Fibroblast of lung (primary cell): ENCODE results near the gene PRR22. TPM values are rescaled to one million over a fixed set of nuclear protein-coding genes. Genes with fewer than 3 reads are reported as not detected.
"Not testable (repeated sequence)": the region's sequence is repeated elsewhere in the genome, so short reads cannot be mapped to it uniquely, and the experiment has no call there.

Experiments
- DNase-seq, 2 donors: peaks; one replicate each; pipeline versions ENCODE4 v3.0.0 to v3.0.0-alpha.2; 2010; ENCODE audit warnings: low read depth in 2 of 2
- H2AFZ ChIP-seq: 2 replicates; pipeline ENCODE4 v1.5.1; 2012; ENCODE audit warnings: low read length, control low read depth, inconsistent platforms
- H3K27ac ChIP-seq: 2 replicates; pipeline ENCODE4 v1.5.1; 2011; ENCODE audit warnings: low read length, control low read depth; ENCODE audit not compliant: insufficient read depth
- H3K27me3 ChIP-seq: 2 replicates; pipeline ENCODE4 v1.5.1; 2011; ENCODE audit warnings: mild to moderate bottlenecking, low read length; ENCODE audit not compliant: control insufficient read depth, insufficient read depth
- H3K36me3 ChIP-seq: 2 replicates; pipeline ENCODE4 v1.5.1; 2011; ENCODE audit warnings: low read length; ENCODE audit not compliant: control insufficient read depth, insufficient read depth
- H3K4me1 ChIP-seq: 2 replicates; pipeline ENCODE4 v1.5.1; 2011; ENCODE audit warnings: low read length; ENCODE audit not compliant: control insufficient read depth, insufficient read depth; ENCODE audit errors: extremely low read depth
- H3K4me2 ChIP-seq: 2 replicates; pipeline ENCODE4 v1.5.1; 2011; ENCODE audit warnings: low read length, control low read depth; ENCODE audit not compliant: insufficient read depth; ENCODE audit errors: extremely low read depth
- H3K4me3 ChIP-seq, 4 experiments: fragments of 200-600 bp in 1 of 4; sonication (generic) in 1 of 4; replicated peaks in 1 of 4; 2 replicates each; pipeline ENCODE4 v1.5.1; 2011 to 2016; ENCODE audit warnings: low read length in 4 of 4, low read depth in 3 of 4, mild to moderate bottlenecking in 3 of 4, control low read depth in 2 of 4, inconsistent platforms in 1 of 4, mixed read lengths in 1 of 4; ENCODE audit not compliant: insufficient read depth in 1 of 4; ENCODE audit errors: control extremely low read depth in 1 of 4
- H3K79me2 ChIP-seq: 2 replicates; pipeline ENCODE4 v1.5.1; 2012; ENCODE audit warnings: mild to moderate bottlenecking, low read length, inconsistent platforms; ENCODE audit not compliant: control insufficient read depth, insufficient read depth
- H3K9ac ChIP-seq: 2 replicates; pipeline ENCODE4 v1.5.1; 2011; ENCODE audit warnings: mild to moderate bottlenecking, low read length, control low read depth; ENCODE audit not compliant: insufficient read depth
- H3K9me3 ChIP-seq: 2 replicates; pipeline ENCODE4 v1.5.1; 2012; ENCODE audit warnings: low read depth, low read length; ENCODE audit not compliant: control insufficient read depth, insufficient read depth
- H4K20me1 ChIP-seq: 2 replicates; pipeline ENCODE4 v1.5.1; 2011; ENCODE audit warnings: low read length; ENCODE audit not compliant: control insufficient read depth, insufficient read depth; ENCODE audit errors: extremely low read depth
- EZH2 ChIP-seq: IDR thresholded peaks from 2 replicates; pipeline ENCODE4 v1.5.1; 2012; ENCODE audit warnings: low read length, control low read depth, mild to moderate bottlenecking; ENCODE audit errors: missing control alignments
- polyA plus RNA-seq, 2 donors: library from polyadenylated mRNA; depleted of rRNA in 1 of 2; stranded (reverse) in 1 of 2; unstranded in 1 of 2; fragments of >200 nt; gene quantifications; 2 replicates each; pipeline ENCODE4 v1.2.1, GENCODE V29; 2011 to 2012; ENCODE audit warnings: missing spikeins in 1 of 2
- total RNA-seq: library from RNA; depleted of rRNA; stranded (reverse); fragments of >200 nt; gene quantifications from 2 replicates; pipeline ENCODE4 v1.2.1, GENCODE V29; 2014
- TF ChIP-seq, protein P1 (sequence below), 2 donors: IDR thresholded peaks in 1 of 2; conservative IDR thresholded peaks in 1 of 2; 1 replicate in 1 of 2; 2 replicates in 1 of 2; pipeline ENCODE4 v1.5.1; 2011 to 2012; ENCODE audit warnings: low read length in 2 of 2, control low read depth in 1 of 2, inconsistent platforms in 1 of 2, low read depth in 1 of 2, mild to moderate bottlenecking in 1 of 2

The PRR22 gene
- total and polyA plus RNA-seq, 2 donors (not counting 1 experiment from before 2014, with no cell fraction given) = 0.15 to 0.17 TPM

DNA sequence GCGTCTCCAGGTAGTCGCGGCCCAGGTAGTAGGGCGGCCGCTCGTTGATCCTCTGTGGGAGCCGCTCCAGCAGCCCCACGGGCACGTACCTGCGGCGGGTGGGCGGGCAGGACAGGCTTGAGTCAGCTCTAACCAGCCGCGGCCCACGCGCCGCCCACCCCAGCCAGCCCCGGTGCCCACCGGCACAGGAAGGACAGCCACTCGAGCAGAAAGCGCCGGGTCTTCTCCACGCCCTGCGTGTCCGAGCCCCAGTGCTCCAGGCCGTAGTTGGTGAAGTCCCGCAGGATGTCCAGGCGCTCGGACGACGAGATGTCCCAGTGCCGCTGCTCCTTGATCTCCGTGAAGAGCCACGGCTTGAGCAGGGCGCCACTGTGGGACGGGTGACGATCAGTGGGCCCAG lies 877 bp upstream of the PRR22 start:
- TF ChIP-seq EZH2 = no peak
- TF ChIP-seq, protein P1, sequence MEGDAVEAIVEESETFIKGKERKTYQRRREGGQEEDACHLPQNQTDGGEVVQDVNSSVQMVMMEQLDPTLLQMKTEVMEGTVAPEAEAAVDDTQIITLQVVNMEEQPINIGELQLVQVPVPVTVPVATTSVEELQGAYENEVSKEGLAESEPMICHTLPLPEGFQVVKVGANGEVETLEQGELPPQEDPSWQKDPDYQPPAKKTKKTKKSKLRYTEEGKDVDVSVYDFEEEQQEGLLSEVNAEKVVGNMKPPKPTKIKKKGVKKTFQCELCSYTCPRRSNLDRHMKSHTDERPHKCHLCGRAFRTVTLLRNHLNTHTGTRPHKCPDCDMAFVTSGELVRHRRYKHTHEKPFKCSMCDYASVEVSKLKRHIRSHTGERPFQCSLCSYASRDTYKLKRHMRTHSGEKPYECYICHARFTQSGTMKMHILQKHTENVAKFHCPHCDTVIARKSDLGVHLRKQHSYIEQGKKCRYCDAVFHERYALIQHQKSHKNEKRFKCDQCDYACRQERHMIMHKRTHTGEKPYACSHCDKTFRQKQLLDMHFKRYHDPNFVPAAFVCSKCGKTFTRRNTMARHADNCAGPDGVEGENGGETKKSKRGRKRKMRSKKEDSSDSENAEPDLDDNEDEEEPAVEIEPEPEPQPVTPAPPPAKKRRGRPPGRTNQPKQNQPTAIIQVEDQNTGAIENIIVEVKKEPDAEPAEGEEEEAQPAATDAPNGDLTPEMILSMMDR (conservative IDR thresholded peaks at IDR 0.05 in 1 of 2, IDR thresholded peaks at IDR 0.05 in 1 of 2; ENCODE audit: low read depth in 1 of 2, low read length in 2 of 2) = no peak
- Histone ChIP-seq H3K4me2 (no peak overlapping the region), H3K27ac (no peak overlapping the region), H4K20me1 (no peaks in the 10 kb centered on the region), H3K36me3 (peaks cover 38% of the 10 kb centered on the region), H3K9ac (no peak overlapping the region), H3K4me3 (no peak overlapping the region), H3K27me3 (no peaks in the 10 kb centered on the region), H3K9me3 (no peaks in the 10 kb centered on the region), H3K79me2 (peaks cover 6% of the 10 kb centered on the region), H2AFZ (no peak overlapping the region), H3K4me1 (peaks cover 4% of the 10 kb centered on the region)
- no peak for DNase-seq

DNA sequence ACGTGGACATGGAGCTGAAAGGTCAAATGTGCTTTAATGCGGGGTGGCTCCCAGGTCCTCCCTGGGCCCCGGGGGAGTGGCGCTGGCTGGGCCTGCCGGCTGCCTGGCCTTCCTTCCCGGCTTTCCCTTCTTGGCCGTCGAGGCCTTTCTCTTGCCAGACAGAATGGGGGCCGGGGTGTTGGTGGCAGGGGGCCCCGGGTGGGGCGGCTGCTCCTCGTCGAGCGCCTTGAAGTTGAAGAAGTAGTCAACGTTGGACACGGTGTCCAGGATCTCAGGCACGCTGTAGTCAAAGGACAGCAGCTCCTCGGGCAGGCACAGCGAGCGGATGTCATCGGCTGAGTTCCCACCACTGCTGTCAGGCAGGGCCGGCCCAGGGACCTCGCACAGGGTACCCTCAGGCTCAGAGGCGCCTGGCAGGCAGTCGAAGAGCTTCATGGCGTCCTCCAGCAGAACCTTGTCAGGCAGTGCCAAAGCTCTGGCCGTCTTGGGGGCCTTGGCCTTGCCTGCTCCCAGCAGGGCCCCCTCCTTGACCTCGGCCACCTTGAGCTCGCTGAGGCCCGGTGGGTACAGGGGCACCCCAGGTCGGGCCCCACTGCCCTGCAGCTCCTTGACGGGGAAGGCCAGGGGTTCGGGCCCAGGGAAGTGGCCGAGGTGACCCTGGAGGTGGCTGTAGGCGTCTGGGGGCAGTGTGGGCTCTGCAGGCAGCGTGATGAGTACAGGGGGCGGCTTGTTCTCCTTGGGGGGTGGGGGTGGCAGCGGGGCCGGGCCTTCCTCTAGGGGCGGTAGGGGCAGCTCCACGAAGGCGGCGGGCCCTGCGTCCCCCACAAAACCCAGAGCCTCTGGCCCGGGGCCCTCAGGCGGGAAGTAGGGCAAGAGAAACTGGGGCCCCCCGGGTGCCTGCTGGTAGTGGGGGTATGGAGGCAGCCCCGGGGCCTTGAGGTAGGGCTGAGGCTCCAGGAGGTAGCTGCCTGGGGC lies 1.3 kb downstream of the PRR22 start:
- no peak for DNase-seq
- TF ChIP-seq, protein P1 (conservative IDR thresholded peaks at IDR 0.05 in 1 of 2, IDR thresholded peaks at IDR 0.05 in 1 of 2; ENCODE audit: low read depth in 1 of 2, low read length in 2 of 2) = no peak
- no peak for TF ChIP-seq EZH2
- H3K27me3 ChIP-seq = no peaks in the 10 kb centered on the region
- H3K27ac ChIP-seq = no peak overlapping the region
- H3K4me1 ChIP-seq = no peaks in the 10 kb centered on the region
- H4K20me1 ChIP-seq = no peaks in the 10 kb centered on the region
- H3K9me3 ChIP-seq = no peaks in the 10 kb centered on the region
- H3K4me3 ChIP-seq = no peak overlapping the region
- peaks cover 24% of the 10 kb centered on the region for H3K36me3 ChIP-seq
- no peaks in the 10 kb centered on the region for H3K79me2 ChIP-seq
- H3K4me2 ChIP-seq = no peak overlapping the region
- H3K9ac ChIP-seq = no peak overlapping the region
- H2AFZ ChIP-seq = no peak overlapping the region

DNA sequence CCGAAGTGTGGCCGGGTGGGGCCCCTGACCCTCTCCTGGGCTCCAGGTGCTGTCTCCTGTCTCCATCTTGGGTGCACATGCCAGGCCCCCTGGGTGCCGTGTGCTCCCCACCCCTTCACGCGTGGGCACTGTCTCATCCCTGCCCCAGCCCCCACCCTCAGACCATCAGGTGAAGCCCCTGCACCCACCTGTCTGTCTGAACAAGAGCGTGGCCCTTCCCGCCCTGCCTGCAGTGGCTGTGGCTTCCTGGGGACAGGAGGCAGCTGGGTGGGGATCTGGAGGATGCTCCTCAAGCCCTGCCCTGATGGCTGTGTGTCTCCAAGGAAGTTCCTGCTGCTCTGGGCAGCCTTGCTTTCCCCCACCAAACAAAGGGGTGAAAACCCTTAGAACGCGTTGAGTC lies 2.2 kb downstream of the PRR22 start:
- no peak overlapping the region for H3K4me3 ChIP-seq
- no peaks in the 10 kb centered on the region for H3K4me1 ChIP-seq
- no peaks in the 10 kb centered on the region for H3K9me3 ChIP-seq
- H3K27ac ChIP-seq = no peak overlapping the region
- H3K4me2 ChIP-seq = no peak overlapping the region
- no peak for TF ChIP-seq EZH2
- TF ChIP-seq, protein P1 (conservative IDR thresholded peaks at IDR 0.05 in 1 of 2, IDR thresholded peaks at IDR 0.05 in 1 of 2; ENCODE audit: low read depth in 1 of 2, low read length in 2 of 2) = no peak
- no peak overlapping the region for H3K9ac ChIP-seq
- peaks cover 17% of the 10 kb centered on the region for H3K36me3 ChIP-seq
- no peak overlapping the region for H2AFZ ChIP-seq
- H3K27me3 ChIP-seq = no peaks in the 10 kb centered on the region
- H3K79me2 ChIP-seq = no peaks in the 10 kb centered on the region
- no peak for DNase-seq
- no peaks in the 10 kb centered on the region for H4K20me1 ChIP-seq

DNA sequence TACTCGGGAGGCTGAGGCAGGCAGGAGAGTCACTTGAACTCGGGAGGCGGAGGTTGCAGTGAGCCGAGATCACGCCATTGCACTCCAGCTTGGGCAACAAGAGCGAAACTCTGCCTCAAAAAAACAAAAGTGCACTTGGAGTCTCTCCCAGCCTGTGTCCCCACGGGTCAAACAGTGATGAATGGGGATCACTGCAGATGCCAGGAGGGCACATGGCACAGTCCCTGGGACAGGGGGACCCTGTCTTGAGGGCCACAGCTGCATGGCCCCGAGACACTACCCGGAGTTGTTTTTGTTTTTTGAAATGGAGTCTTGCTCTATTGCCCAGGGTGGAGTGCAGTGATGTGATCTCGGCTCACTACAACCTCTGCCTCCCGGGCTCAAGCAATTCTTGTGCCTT lies 3.6 kb downstream of the PRR22 start:
- not testable (repeated sequence) for H3K9ac ChIP-seq, H3K9me3 ChIP-seq, H3K27ac ChIP-seq

More for the DNA sequence above, 3.6 kb downstream of the PRR22 start:
- not testable (repeated sequence) for H3K4me3 ChIP-seq, H3K4me1 ChIP-seq, H3K27me3 ChIP-seq, H2AFZ ChIP-seq, H3K36me3 ChIP-seq, DNase-seq, H3K4me2 ChIP-seq, H3K79me2 ChIP-seq, H4K20me1 ChIP-seq
